Right lobe of liver (tissue), 4 donors: ENCODE data around the gene CHMP6.

Experiments used
- POLR2A ChIP-seq: fragments of 450-650 bp; IDR thresholded peaks from one replicate; pipeline ENCODE4 v1.6.1; 2017; ENCODE audit warnings: antibody characterized with exemption, mild to moderate bottlenecking
- TF ChIP-seq, protein P1 (sequence below), 4 donors: fragments of 200-600 bp in 3 of 4; fragments of 450-650 bp in 1 of 4; IDR thresholded peaks; one replicate each; pipeline versions ENCODE4 v1.5.1 to v1.8.0; 2016 to 2022; ENCODE audit warnings: antibody characterized with exemption in 4 of 4, mild to moderate bottlenecking in 2 of 4
- donor health status: DM: no; HTN: no; CAD: no.
- donor health status: DM: no; HTN: no; CAD: no.
- donor health status: DM: no; HTN: yes; CAD: no.

GRCh38 chr17:80969674-80970043, 22.0 kb upstream of the CHMP6 start:
- TF ChIP-seq, protein P1, sequence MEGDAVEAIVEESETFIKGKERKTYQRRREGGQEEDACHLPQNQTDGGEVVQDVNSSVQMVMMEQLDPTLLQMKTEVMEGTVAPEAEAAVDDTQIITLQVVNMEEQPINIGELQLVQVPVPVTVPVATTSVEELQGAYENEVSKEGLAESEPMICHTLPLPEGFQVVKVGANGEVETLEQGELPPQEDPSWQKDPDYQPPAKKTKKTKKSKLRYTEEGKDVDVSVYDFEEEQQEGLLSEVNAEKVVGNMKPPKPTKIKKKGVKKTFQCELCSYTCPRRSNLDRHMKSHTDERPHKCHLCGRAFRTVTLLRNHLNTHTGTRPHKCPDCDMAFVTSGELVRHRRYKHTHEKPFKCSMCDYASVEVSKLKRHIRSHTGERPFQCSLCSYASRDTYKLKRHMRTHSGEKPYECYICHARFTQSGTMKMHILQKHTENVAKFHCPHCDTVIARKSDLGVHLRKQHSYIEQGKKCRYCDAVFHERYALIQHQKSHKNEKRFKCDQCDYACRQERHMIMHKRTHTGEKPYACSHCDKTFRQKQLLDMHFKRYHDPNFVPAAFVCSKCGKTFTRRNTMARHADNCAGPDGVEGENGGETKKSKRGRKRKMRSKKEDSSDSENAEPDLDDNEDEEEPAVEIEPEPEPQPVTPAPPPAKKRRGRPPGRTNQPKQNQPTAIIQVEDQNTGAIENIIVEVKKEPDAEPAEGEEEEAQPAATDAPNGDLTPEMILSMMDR (IDR thresholded peaks at IDR 0.05): no peak
- TF ChIP-seq POLR2A: no peak
